HG02870 (cell line): ENCODE data around the gene SLC22A23.

Experiments
- ATAC-seq: cut with Tn5 transposase; IDR thresholded peaks from one replicate; pipeline ENCODE4 v1.9.1; 2021; ENCODE audit warnings: mild to moderate bottlenecking, moderate library complexity; ENCODE audit not compliant: unreplicated experiment

Gene SLC22A23

GRCh38 chr6:3306848-3307247 is 150.0 kb downstream of the SLC22A23 start:
- no peak for ATAC-seq

DNA sequence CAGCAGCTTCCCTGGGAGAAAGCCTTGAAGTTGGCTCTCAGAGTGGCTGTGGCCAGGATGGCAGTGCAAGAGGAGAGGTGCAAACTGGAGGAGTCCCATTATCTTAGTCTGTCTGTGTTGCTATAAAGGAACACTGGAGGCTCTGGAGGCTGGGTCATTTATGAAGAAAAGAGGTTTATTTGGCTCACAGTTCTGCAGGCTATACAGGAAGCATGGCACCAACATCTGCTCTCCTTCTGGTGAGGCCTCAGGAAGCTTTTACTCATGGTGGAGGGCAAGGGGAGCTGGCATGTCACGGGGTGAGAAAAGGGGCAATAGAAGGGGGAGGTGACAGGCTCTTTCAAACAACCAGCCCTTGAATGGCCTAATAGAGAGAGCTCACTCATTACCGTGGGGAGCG is 151.0 kb downstream of the SLC22A23 start:
- no peak for ATAC-seq

GRCh38 chr6:3305216-3305565 is 151.7 kb downstream of the SLC22A23 start:
- no peak for ATAC-seq

GRCh38 chr6:3304500-3305215 is 152.2 kb downstream of the SLC22A23 start:
- no peak for ATAC-seq

GRCh38 chr6:3303795-3304411 is 152.9 kb downstream of the SLC22A23 start:
- no peak for ATAC-seq

DNA sequence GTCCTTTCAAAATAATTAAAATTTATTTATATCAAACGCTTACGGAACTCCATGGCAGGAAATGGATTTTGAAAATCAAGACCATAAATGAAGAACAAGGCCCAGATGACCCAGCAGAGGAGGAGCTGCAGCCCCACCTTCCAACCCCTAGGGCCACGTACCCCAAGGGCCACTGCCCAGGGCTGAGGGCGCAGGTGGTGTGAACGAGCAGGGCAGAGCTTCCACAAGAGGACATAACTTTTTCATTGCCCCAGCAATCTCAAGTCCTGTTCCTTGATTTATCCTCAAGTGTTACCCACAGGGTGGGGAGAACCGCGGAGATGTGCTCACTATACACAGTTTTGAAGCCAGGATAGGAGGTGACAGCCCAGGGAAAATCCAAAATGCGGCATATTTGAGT is 155.3 kb downstream of the SLC22A23 start:
- ATAC-seq: no peak

- no peak for ATAC-seq
Observed at GRCh38 chr6:3299221-3299620, 157.6 kb downstream of the SLC22A23 start.

DNA sequence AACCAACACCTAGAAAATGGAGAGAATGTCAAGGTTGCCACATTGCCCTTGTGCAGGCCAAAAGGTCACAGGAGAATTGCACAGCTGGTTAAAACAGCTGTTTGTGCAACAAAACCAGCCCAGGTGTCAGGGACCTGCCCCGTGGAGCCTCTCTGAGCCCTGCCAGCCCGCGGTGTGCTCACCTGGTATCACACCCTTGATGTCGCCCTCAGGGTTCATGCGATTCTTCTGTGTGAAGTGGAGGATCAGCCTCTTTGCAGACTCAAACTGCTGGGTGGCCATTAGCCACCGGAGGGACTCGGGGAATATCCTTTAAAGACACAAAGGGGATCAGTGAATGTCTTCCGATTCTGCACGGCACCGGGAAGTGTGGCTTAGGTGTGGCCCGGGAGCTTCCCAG is 158.9 kb downstream of the SLC22A23 start:
- no peak for ATAC-seq

- ATAC-seq: no peak
Observed at GRCh38 chr6:3297006-3297405, 159.8 kb downstream of the SLC22A23 start.

GRCh38 chr6:3296537-3296936 is 160.3 kb downstream of the SLC22A23 start:
- no peak for ATAC-seq

- no peak for ATAC-seq
Observed at GRCh38 chr6:3296078-3296477, 160.8 kb downstream of the SLC22A23 start.

GRCh38 chr6:3294921-3295871 is 161.7 kb downstream of the SLC22A23 start:
- ATAC-seq: no peak

GRCh38 chr6:3294396-3294795 is 162.5 kb downstream of the SLC22A23 start:
- ATAC-seq: no peak

DNA sequence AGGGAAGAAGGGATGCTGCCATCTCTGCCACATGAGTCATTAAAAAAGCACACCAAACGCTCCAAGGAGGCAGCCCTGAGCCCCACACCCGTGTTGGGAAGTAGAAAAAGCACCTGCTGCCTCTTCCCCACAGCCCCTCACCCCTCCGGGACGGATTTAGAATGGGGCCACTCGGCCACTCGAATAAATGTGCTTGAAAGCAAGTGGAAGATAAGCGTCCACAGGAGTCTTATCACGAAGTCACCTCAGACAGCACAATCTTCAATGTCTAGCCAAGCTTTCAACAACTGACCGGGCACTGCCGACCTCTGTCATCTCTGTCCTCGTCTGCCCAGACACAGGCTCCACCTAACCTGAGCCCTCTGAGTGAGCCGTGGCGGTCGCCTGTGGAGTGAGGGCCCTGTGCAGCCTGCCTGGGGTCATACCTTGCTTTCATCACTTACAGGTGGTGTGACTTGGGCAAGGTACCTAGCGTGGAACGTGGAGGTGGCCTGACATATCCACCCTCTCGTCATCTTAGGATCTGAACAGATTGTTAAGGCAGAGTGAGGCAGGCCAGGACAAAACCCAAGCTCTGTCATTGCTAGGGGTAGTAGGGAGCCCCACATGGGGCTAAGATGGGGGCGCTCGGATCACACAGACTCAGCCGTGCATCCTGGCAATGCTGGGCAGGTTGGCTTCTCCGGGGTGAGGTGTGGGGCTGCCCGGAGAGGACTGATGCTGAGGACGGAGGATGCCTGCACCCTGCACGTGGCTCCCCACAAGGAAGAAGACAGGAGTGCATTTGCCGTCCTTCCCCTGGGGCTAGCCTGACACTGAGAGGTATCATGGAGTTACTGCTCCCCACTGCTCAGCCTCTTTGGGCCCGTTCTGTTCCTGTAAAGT is 163.3 kb downstream of the SLC22A23 start:
- ATAC-seq: no peak

- ATAC-seq: no peak
Observed at GRCh38 chr6:3292431-3293197, 164.2 kb downstream of the SLC22A23 start.

DNA sequence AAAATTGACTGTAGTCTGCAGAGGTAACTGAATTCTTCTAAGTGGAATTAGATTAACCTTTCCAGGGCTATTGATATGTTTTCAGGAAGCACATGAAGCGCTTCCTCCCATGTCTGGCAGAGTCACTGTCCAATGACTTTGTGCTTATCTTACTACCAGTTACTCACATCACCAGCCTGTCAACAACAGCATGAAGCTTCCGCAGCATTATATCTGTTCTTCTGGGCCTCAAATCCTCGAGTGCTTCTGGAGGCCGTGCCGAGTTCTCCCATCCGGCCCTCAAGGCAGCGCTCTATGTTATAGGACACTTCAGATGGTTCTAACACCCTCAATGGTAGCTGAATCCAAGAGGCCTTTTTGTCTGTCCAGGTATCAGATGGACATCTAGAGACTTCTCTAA is 164.9 kb downstream of the SLC22A23 start:
- ATAC-seq: no peak

- ATAC-seq: no peak
Observed at GRCh38 chr6:3291346-3291745, 165.5 kb downstream of the SLC22A23 start.

DNA sequence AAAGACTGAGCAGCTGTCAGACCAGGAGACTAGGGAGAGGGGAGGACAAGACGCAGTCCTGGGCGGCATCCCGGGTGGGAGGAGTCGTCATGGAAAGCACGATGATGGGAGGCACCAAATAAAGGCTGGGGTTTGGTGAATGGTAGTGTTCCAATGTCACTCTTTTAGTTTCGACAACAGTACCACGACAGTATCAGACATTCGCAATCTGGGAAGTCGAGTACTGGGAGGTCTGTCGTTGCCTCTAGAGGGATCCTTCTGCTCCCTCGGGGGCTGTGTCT is 166.0 kb downstream of the SLC22A23 start:
- no peak for ATAC-seq

DNA sequence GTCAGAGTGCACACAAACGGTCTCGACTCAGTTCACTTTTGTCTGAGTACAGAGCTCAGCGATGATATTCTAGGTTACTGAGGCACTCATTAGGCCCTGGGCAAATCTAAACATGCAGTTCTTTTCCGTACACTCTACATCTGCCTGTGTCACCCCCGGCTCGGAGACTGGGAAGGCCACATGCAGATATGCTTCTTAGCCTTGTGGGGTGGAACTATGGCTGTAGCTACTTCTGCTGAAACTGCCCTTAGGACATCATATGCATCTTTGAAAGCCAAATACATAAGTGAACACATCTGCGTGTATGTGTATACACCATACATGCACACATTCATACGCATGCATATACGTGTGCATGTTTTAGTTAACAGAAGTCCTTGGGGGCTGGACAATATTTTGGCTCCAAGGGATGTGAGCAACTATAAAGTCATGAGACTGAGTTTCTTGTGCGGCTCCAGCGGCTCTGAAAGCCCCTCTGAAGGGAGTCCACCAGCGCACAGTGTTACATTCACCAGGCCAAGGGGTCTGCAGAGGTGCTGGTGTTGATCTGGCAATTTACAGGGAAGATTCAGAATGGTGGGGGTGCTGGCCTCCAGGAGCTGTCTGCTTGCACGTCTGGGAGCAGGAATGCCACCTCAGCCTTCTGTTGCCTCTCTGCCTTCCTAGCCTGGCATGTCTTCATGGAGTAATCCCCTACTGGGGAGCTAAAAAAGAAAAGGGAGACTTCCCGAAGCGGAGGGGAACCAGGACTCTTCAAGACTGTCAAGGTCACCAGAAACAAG is 166.5 kb downstream of the SLC22A23 start:
- no peak for ATAC-seq

- ATAC-seq: no peak
Observed at GRCh38 chr6:3289664-3290055, 167.2 kb downstream of the SLC22A23 start.
